Measurements from ENCODE around the gene CDV3. TPM values are rescaled to one million over a fixed set of nuclear protein-coding genes. Genes with fewer than 3 reads are reported as not detected.
A peak's percentile ranks its signal among the peaks of the same experiment; 100 is the strongest.

CDV3 gene
- polyA plus RNA-seq, 2 of the 4 experiments (the other 2 are of a cell fraction), result 101 to 120 TPM

- CTCF ChIA-PET, result no interaction called here
- FAIRE-seq (no peak), ATAC-seq (no peak), DNase-seq (ENCODE audit: low read depth in 1 of 2, low spot score in 1 of 2) (no peak)
- no peaks in the 10 kb centered on the region for H3K4me1 ChIP-seq
- H3K27ac ChIP-seq, result no peak overlapping the region
- H3K9me3 ChIP-seq, result no peaks in the 10 kb centered on the region
- no peak overlapping the region for H3K4me3 ChIP-seq
- TF ChIP-seq PBX3 (IDR thresholded peaks at IDR 0.05), result no peak
- no peak for TF ChIP-seq MYC (IDR thresholded peaks at IDR 0.05; ENCODE audit: borderline replicate concordance, low read length)
- TF ChIP-seq PHF8 (IDR thresholded peaks at IDR 0.05; ENCODE audit: borderline replicate concordance, low read depth), result no peak
- TF ChIP-seq TFCP2L1 (CRISPR knock-in tag; IDR thresholded peaks at IDR 0.05), result no peak
- no peak overlapping the region for H3K4me2 ChIP-seq
- POLR2A ChIA-PET, result no interaction called here
Observed at GRCh38 chr3:133610031-133610430, 36.5 kb downstream of the CDV3 start.

- Histone ChIP-seq H3K4me2 (no peak overlapping the region), H3K4me3 (no peak overlapping the region), H3K4me1 (no peaks in the 10 kb centered on the region), H3K27ac (no peak overlapping the region), H3K9me3 (no peaks in the 10 kb centered on the region)
- TF ChIP-seq MAFK (IDR thresholded peaks at IDR 0.05; ENCODE audit: partially characterized antibody) (peak; percentile 27), BCL3 (IDR thresholded peaks at IDR 0.05) (no peak)
- 93% methylated on average over 2 of the region's 2 CpGs for WGBS (ENCODE audit: missing lambda C conversion rate)
- DNase-seq (ENCODE audit: low read depth in 1 of 2, low spot score in 1 of 2), result no peak
- ChIA-PET POLR2A (no interaction called here), CTCF (interaction anchor here (0.6 kb wide), 1 partner anchor 570 kb away, joined by 3 read pairs; no protein-coding TSS in a partner anchor)
- ATAC-seq, result no peak
- FAIRE-seq, result no peak
Observed at GRCh38 chr3:133611534-133611933, 38.0 kb downstream of the CDV3 start.

GRCh38 chr3:133620066-133620784 lies 46.7 kb downstream of the CDV3 start:
- 96% methylated on average over 13 of the region's 13 CpGs for WGBS (ENCODE audit: missing lambda C conversion rate)
- no peak overlapping the region for H3K27ac ChIP-seq
- no peaks in the 10 kb centered on the region for H3K9me3 ChIP-seq
- ChIA-PET CTCF (no interaction called here), POLR2A (no interaction called here)
- no peak overlapping the region for H3K4me3 ChIP-seq
- ATAC-seq (no peak), DNase-seq (ENCODE audit: low read depth in 1 of 2, low spot score in 1 of 2) (no peak), FAIRE-seq (no peak)
- no peak overlapping the region for H3K4me2 ChIP-seq
- TF ChIP-seq ZSCAN20 (CRISPR knock-in tag; IDR thresholded peaks at IDR 0.05) (no peak), USF2 (IDR thresholded peaks at IDR 0.05) (no peak), ZC3H11A (IDR thresholded peaks at IDR 0.05) (no peak), NFE2L2 (conservative IDR thresholded peaks at IDR 0.05; ENCODE audit: low read length) (no peak), RNF2 (IDR thresholded peaks at IDR 0.05; ENCODE audit: borderline replicate concordance, low read depth) (no peak), PBX3 (IDR thresholded peaks at IDR 0.05) (no peak), REST (IDR thresholded peaks at IDR 0.05) (no peak), ZNF302 (CRISPR knock-in tag; IDR thresholded peaks at IDR 0.05) (no peak), HOXA7 (CRISPR knock-in tag; IDR thresholded peaks at IDR 0.05) (no peak)
- H3K4me1 ChIP-seq, result no peaks in the 10 kb centered on the region

Data from A549 (cell line).